ENCODE data around the gene PTTG1IP.
A peak's percentile ranks its signal among the peaks of the same experiment; 100 is the strongest.

The PTTG1IP gene

GRCh38 chr21:44817914-44818639, 55.4 kb downstream of the PTTG1IP start, which contains the start of gene SUMO3:
Gene SUMO3, minus strand, starts transcription at chr21:44818062. Its CDS starts 94 bp downstream, at chr21:44817968.
- peak; percentile 75 for DNase-seq

GRCh38 chr21:44817506-44817880, 56.0 kb downstream of the PTTG1IP start:
- DNase-seq = peak; percentile 77

GRCh38 chr21:44816761-44817505, 56.6 kb downstream of the PTTG1IP start:
- no peak for DNase-seq

- DNase-seq = no peak
Measured at GRCh38 chr21:44815852-44816628, 57.5 kb downstream of the PTTG1IP start.

GRCh38 chr21:44815225-44815624, 58.3 kb downstream of the PTTG1IP start:
- no peak for DNase-seq

GRCh38 chr21:44814498-44815023, 58.9 kb downstream of the PTTG1IP start:
- DNase-seq = no peak

GRCh38 chr21:44813727-44814126, 59.8 kb downstream of the PTTG1IP start:
- DNase-seq = no peak

- no peak for DNase-seq
Measured at GRCh38 chr21:44813149-44813548, 60.3 kb downstream of the PTTG1IP start.

- DNase-seq = no peak
Measured at GRCh38 chr21:44812640-44813039, 60.9 kb downstream of the PTTG1IP start.

- no peak for DNase-seq
Measured at GRCh38 chr21:44810779-44811178, 62.7 kb downstream of the PTTG1IP start.

GRCh38 chr21:44805859-44806258, 67.6 kb downstream of the PTTG1IP start:
- no peak for DNase-seq

- no peak for DNase-seq
Measured at GRCh38 chr21:44805226-44805625, 68.3 kb downstream of the PTTG1IP start.

- no peak for DNase-seq
Measured at GRCh38 chr21:44804762-44805161, 68.7 kb downstream of the PTTG1IP start.

- no peak for DNase-seq
Measured at GRCh38 chr21:44803651-44804050, 69.8 kb downstream of the PTTG1IP start.

GRCh38 chr21:44802396-44803153, 70.9 kb downstream of the PTTG1IP start:
- no peak for DNase-seq

GRCh38 chr21:44801468-44802395, 71.8 kb downstream of the PTTG1IP start, which contains the start of gene UBE2G2:
Gene UBE2G2, minus strand, starts transcription at chr21:44801820. Its CDS starts 72 bp downstream, at chr21:44801748.
- peak; percentile 77 for DNase-seq

GRCh38 chr21:44800971-44801467, 72.5 kb downstream of the PTTG1IP start:
- no peak for DNase-seq

GRCh38 chr21:44800103-44800502, 73.4 kb downstream of the PTTG1IP start:
- no peak for DNase-seq

GRCh38 chr21:44799646-44800045, 73.8 kb downstream of the PTTG1IP start:
- DNase-seq = no peak
